ENCODE measurements around the gene SPATA31C1. TPM values are rescaled to one million over a fixed set of nuclear protein-coding genes. Genes with fewer than 3 reads are reported as not detected.

The SPATA31C1 gene
- total and polyA plus RNA-seq, 2 donors (not counting 1 experiment from before 2014, with no cell fraction given) = not detected

- H3K4me1 Mint-ChIP-seq = no peaks in the 10 kb centered on the region
- CTCF ChIA-PET = interaction anchor here (0.6 kb wide), 1 partner anchor 135 kb away, joined by 3 read pairs; no protein-coding TSS in a partner anchor
- no peak for ATAC-seq (ENCODE audit: low read depth)
- no peaks in the 10 kb centered on the region for H3K4me1 ChIP-seq (ENCODE audit: control insufficient read depth in 2 of 2, insufficient read depth in 2 of 2, low read length in 2 of 2)
- intact Hi-C loops (cut with micrococcal nuclease) = no loop called here
- H3K36me3 ChIP-seq (replicated peaks in 1 of 2; ENCODE audit: control extremely low read depth in 1 of 2, control insufficient read depth in 1 of 2, extremely low read depth in 1 of 2, insufficient read depth in 2 of 2, low read length in 1 of 2) = no peaks in the 10 kb centered on the region
- DNase-seq = no peak
- WGBS (ENCODE audit: insufficient coverage) = 84% methylated on average over 11 of the region's 11 CpGs
- TF ChIP-seq CTCF (IDR thresholded peaks at IDR 0.05) (no peak), EZH2 (IDR thresholded peaks at IDR 0.05; ENCODE audit: borderline replicate concordance, insufficient read depth, low read depth, low read length, poor library complexity, severe bottlenecking) (no peak)
- no peak overlapping the region for H2AFZ ChIP-seq (ENCODE audit: insufficient read depth, low read depth, low read length, poor library complexity, severe bottlenecking)
- no peaks in the 10 kb centered on the region for H3K9me3 Mint-ChIP-seq (ENCODE audit: insufficient read depth)
- H3K4me3 Mint-ChIP-seq = no peak overlapping the region
- no peak overlapping the region for H3K4me3 ChIP-seq (ENCODE audit: control extremely low read depth in 1 of 5, extremely low read depth in 1 of 5, insufficient read depth in 1 of 5, low read depth in 2 of 5, low read length in 4 of 5)
- H4K20me1 ChIP-seq (ENCODE audit: control insufficient read depth, insufficient read depth, low read length, poor library complexity, severe bottlenecking) = no peaks in the 10 kb centered on the region
- no peak overlapping the region for H3K27ac ChIP-seq (ENCODE audit: low read length in 2 of 2)
- no peaks in the 10 kb centered on the region for H3K27me3 ChIP-seq (replicated peaks in 1 of 4; ENCODE audit: control extremely low read depth in 1 of 4, control insufficient read depth in 3 of 4, insufficient read depth in 4 of 4, low read length in 3 of 4)
- no peak overlapping the region for H3K9ac ChIP-seq (ENCODE audit: low read length)
- no peak overlapping the region for H3K27ac Mint-ChIP-seq
- H3K4me2 ChIP-seq (replicated peaks; ENCODE audit: low read depth, low read length, poor library complexity, severe bottlenecking) = no peak overlapping the region
- H3K9me3 ChIP-seq (ENCODE audit: control extremely low read depth in 1 of 3, control insufficient read depth in 2 of 3, insufficient read depth in 1 of 3, low read length in 2 of 3) = no peaks in the 10 kb centered on the region
- POLR2A ChIA-PET = no interaction called here
- H3K79me2 ChIP-seq (ENCODE audit: control insufficient read depth, insufficient read depth, low read length) = no peaks in the 10 kb centered on the region
- H3K27me3 Mint-ChIP-seq = no peaks in the 10 kb centered on the region
Measured at GRCh38 chr9:87886210-87886932, 31.4 kb upstream of the SPATA31C1 start.

GRCh38 chr9:87886933-87887505, 30.7 kb upstream of the SPATA31C1 start:
- DNase-seq (no peak), ATAC-seq (ENCODE audit: low read depth) (no peak)
- no peak overlapping the region for H3K4me3 ChIP-seq (ENCODE audit: control extremely low read depth in 1 of 5, extremely low read depth in 1 of 5, insufficient read depth in 1 of 5, low read depth in 2 of 5, low read length in 4 of 5)
- POLR2A ChIA-PET = no interaction called here
- Mint-ChIP-seq H3K4me3 (no peak overlapping the region), H3K9me3 (ENCODE audit: insufficient read depth) (no peaks in the 10 kb centered on the region), H3K27ac (no peak overlapping the region), H3K27me3 (no peaks in the 10 kb centered on the region), H3K4me1 (no peaks in the 10 kb centered on the region)
- CTCF ChIA-PET = no interaction called here
- WGBS (ENCODE audit: insufficient coverage) = 79% methylated on average over 13 of the region's 13 CpGs
- no peak overlapping the region for H3K9ac ChIP-seq (ENCODE audit: low read length)
- H3K9me3 ChIP-seq (ENCODE audit: control extremely low read depth in 1 of 3, control insufficient read depth in 2 of 3, insufficient read depth in 1 of 3, low read length in 2 of 3) = no peaks in the 10 kb centered on the region
- intact Hi-C loops (cut with micrococcal nuclease) = no loop called here
- no peak overlapping the region for H2AFZ ChIP-seq (ENCODE audit: insufficient read depth, low read depth, low read length, poor library complexity, severe bottlenecking)
- no peaks in the 10 kb centered on the region for H3K27me3 ChIP-seq (replicated peaks in 1 of 4; ENCODE audit: control extremely low read depth in 1 of 4, control insufficient read depth in 3 of 4, insufficient read depth in 4 of 4, low read length in 3 of 4)
- TF ChIP-seq CTCF (IDR thresholded peaks at IDR 0.05) = no peak
- H4K20me1 ChIP-seq (ENCODE audit: control insufficient read depth, insufficient read depth, low read length, poor library complexity, severe bottlenecking) = no peaks in the 10 kb centered on the region
- H3K79me2 ChIP-seq (ENCODE audit: control insufficient read depth, insufficient read depth, low read length) = no peaks in the 10 kb centered on the region
- no peaks in the 10 kb centered on the region for H3K36me3 ChIP-seq (replicated peaks in 1 of 2; ENCODE audit: control extremely low read depth in 1 of 2, control insufficient read depth in 1 of 2, extremely low read depth in 1 of 2, insufficient read depth in 2 of 2, low read length in 1 of 2)
- no peak overlapping the region for H3K4me2 ChIP-seq (replicated peaks; ENCODE audit: low read depth, low read length, poor library complexity, severe bottlenecking)
- H3K4me1 ChIP-seq (ENCODE audit: control insufficient read depth in 2 of 2, insufficient read depth in 2 of 2, low read length in 2 of 2) = no peaks in the 10 kb centered on the region
- no peak overlapping the region for H3K27ac ChIP-seq (ENCODE audit: low read length in 2 of 2)
